IPS DF 19.7 (cell line): Measurements from ENCODE around the gene SKOR1.
A peak's percentile ranks its signal among the peaks of the same experiment; 100 is the strongest.

Source experiments
- DNase-seq: peaks from one replicate; pipeline ENCODE4 v3.0.0-alpha.2; 2013; ENCODE audit warnings: low read depth, low spot score

Gene SKOR1

DNA sequence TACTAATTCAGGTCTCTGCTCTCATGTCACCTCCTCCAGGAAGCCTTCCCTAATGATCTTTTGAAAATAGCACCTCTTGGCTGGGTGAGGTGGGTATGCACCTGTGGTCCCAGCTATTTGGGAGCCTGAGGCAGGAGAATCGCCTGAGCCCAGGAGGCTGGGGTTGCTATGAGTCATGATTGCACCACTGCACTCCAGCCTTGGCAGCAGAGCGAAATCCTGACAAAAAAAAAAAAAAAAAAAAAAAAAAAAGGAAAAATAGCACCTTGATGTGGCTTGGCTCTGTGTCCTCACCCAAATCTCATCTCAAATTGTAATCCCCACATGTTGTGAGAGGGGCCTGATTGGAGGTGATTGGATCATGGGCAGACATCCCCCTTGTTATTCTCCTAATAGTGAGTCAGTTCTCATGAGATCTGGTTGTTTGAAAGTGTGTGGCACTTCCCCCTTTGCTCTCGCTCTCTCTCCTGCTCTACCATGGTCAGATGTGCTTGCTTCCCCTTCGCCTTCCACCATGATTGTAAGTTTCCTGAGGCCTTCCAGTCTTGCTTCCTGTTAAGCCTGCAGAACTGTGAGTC is 25.8 kb downstream of the SKOR1 start:
- DNase-seq, result no peak

DNA sequence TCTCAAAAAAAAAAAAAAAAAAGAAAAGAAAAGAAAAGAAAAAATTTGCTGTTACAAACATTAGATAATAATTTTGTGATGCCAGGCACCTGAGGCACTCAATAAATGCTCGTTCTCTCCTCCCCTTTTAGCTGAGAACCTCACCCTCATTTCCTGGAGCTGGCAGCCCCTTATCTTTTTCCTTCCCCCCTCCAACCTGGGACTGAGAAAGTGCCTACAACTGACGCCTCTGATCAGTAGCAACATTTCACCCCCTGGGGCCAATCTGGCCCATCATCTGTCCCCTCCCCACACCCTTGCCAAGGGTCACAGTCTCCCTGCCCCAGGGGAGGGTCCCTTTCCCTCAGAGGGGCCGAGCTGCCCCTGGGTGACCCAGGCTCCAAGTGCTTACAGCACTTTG is 27.1 kb downstream of the SKOR1 start:
- no peak for DNase-seq

DNA sequence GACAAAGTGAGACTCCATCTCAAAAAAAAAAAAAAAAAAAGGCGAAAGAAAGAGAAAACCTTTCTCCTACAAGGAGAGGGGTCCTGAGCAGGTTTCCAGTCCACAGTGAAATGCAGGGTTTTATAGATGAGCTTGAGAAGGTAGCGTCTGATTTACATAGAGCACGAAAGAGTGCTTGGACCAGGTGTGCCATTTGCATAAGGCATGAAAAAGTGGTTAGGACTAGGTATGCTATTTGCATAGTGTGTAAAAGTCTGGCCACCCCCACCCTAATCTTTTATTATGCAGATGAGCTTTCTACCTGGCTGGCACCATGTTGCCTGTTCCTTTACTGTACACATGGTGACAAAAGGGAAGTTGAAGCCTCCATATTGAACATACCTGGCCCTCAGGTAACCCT is 28.1 kb downstream of the SKOR1 start:
- DNase-seq, result no peak

DNA sequence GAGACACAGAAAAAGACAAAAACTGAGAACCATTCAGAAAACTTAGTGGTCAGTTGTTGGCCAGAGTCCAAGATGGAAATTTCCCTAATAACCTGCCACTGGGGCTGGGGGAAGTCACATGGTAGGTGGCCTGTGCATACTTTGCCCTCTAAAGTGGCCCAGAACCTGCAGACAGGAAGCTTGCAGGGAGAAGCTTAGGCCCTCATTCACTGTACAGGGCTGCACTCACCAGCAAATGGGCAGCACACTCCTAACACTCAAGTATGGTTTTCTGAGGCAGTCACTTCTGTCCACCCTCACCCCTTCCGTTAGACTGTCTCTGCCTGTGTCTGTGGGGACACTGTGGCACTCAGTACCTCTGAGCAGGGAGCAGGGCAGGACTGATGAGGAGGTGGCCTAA is 29.0 kb downstream of the SKOR1 start:
- DNase-seq, result no peak

DNA sequence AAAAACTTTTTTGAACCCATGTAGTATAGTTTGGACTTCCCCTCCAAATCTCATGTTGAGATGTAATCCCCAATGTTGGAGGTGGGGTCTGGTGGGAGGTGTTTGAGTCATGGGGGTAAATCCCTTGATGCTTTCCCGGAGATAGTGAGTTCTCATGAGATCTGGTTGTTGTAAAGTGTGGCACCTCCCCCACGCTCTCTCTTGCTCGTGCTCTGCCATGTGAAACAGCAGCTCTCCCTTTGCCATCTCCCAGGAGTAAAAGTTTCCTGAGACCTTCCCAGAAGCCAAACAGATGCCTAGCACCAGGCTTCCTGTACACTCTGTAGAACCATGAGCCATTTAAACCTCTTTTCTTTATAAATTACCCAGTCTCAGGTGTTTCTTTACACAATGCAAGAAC is 30.5 kb downstream of the SKOR1 start:
- DNase-seq, result no peak

DNA sequence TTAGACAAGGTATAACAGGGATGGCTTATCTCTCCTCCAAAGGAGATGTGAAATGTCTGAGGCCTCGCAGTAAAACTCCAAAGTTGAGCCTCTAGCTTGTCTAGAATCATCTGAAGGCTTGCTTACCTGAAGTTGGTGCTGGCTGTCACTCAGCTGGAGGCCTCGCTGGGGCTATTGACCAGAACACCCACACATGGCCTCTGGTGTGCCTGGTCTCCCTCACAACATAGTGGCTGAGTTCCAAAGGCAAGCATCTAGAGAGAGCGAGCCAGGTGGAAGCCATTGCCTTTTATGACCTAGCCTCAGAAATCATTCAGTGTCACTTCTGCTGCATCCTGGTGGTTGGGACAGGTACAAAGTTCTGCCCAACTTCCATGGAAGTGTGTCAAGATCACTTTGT is 31.9 kb downstream of the SKOR1 start:
- DNase-seq, result no peak

DNA sequence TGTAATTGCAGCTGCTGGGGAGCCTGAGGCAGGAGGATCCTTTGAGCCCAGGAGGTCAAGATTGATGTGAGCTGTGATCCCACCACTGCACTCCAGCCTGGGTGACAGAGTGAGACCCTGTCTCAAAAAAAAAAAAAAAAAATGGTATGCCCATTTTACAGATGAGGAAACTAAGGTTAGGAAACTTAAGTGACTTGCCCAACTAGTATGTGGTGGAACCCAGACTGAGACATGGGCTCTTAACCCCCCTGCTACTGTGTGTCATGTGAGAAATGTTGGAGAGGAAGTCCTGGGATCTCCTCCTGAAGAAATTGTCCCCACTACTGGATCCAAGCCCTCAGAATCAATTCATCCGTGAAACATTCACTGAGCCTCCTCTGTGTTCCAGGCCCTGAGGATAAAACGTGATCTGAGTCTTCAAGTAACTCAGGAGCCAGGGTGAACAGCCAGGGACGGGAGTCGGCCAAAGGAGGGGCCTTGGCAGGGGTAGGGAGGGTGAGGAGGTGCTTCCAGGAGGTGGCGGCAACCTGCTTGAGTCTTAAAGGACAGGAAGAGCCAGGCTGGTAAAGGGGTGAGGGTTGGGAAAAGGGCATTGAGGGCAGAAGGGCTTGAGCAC is 34.1 kb downstream of the SKOR1 start:
- DNase-seq, result no peak

DNA sequence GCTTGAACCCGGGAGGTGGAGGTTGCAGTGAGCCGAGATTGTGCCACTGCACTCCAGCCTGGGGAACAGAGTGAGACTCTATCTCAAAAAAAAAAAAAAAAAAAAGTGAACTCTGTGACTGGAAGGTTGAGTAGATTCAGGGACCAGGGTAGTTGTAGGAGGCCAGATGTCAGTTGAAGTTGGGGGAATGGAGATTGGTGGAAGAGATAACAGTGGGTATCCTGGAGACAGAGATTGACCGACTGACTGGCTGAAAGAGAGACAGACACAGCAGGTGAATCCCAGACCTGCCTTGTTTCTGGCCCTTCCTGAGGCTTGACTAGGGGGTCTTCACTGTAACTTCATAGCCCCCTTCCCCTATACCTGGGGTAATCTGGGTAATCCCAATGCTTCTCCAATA is 36.7 kb downstream of the SKOR1 start:
- no peak for DNase-seq

DNA sequence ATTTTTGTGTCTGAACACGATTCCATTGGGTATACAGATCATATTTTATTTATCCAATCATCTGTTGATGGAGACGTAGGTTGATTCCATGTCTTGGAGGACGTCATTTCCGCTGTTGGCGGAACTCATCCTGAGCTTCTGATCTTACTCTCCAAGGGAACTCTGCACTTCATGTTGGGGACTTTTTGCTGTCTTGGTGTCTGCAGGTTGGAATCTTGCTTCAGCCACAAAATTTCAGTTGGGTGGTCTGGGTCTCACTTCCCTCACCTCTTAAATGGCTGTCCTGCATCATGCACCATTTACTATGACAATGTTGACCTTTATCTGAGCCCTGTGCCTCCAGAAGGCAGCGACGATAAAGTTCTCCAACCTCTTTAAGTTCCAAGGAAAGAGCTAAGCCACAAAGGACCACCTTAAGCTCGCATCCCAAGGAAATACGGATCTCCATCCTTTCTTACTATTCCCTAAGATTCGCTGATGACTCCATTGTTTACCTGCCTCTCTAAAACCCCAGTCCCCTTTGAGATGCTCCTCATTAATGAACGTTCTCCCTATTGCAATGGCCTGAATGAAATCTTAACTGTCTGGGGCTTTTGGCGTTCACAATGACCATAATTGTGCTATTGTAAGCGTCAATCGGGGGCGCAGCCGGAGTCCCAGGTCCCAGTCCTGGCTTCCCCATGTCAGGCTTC is 37.6 kb downstream of the SKOR1 start:
- DNase-seq, result no peak

DNA sequence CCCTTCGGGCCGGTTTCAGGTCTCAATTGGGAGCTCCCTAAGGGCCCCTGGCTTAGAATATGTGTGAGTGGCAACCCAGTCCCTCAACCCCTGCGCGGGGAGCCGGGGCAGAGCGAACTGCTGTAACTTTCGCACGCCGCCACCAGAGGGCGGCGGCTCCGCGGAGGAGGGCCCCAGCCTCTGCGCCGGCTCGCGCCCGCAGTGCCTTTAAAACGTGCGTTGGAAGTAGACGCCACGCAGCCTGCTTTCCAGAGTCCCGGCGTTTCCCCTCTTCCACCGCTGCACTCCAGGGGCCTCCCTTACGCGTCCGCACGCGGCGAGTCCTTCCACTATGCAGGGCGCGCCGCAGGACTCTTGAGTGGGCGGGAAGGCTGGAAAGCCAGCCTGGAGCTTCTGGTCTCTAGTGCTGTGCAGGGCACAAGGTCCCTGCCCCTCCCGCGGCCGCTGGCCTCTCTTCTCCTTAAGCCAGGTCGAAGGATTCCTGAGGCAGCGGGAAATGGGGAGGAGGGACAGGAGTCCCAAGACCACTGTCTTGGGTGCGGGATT is 38.2 kb downstream of the SKOR1 start:
- peak; percentile 40 for DNase-seq

DNA sequence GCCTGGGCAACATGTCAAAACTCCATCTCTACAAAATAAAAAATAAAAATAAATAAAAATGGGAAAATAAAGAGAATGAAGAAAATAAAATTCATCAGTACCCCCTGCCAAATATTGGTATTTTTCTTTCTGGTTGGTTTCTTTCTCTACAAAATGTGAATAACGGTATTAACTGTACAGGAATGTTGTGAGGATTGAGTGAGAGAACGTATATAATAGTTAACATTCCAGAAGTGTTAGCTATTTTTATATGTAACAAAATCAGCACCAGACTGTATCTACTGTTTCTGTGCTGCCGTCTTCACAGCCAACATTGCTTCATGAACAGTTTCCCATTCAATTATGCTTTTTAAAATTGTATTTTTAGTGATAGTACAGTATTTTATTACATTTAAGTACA is 40.0 kb downstream of the SKOR1 start:
- DNase-seq, result no peak

DNA sequence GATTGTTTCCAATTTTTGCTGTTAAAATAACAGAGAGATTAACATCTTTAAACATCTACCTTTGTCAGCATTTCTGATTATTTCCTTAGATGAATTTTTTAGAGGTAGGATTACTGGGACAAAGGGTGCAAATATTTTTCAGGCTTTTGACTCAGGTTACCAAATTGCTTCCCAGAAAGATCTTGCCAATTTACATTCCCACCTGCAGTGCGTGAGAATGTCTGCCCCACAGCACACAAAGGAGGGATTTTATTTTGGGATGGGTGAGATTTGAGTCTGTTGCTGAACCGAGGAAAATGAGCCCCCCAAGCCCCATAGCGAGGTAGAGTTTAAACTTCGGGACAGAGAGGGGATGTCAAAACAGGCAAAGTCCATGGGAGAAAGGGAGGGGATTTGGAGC is 40.5 kb downstream of the SKOR1 start:
- DNase-seq, result no peak

DNA sequence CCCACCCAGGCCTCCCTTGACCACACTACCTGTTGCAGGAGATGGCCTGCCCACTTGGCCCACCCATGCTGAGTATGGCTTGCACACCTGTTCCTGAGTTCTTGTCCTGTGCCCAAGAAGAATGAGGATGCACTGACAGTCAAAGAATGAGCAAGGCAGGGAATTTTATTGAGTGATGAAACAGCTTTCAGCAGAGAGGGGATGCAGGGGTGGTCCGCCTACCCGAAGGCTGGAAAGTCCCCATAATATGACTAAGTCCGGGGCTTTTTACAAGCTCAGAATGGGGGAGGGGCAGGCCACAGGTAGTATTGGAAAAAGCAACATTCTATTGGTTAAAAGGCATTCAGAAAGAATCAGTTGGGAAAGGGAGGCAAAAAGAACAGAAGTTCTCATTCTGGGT is 44.4 kb downstream of the SKOR1 start:
- no peak for DNase-seq

DNA sequence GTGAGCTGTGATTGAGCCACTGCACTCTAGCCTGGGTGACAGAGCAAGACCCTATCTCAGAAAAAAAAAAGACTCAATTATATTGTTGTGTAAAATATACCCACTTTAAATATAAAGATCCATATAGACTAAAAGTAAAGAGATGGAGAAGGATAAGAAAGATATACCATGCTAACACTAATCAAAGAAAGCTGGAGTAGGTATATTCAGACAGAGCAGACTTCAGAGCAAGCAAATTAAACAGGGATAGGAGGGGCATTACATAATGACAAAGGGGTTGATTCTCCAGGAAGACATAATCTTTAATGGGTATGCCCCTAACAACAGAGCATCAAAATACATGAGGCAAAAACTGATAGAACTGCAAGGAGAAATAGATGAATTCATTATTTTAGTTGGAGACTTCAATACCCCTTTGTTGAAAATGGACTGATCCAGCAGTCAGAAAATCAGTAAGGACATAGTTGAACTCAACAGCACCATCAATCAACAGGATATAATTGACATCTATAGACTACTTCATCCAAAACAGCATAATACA is 45.6 kb downstream of the SKOR1 start:
- DNase-seq, result no peak

DNA sequence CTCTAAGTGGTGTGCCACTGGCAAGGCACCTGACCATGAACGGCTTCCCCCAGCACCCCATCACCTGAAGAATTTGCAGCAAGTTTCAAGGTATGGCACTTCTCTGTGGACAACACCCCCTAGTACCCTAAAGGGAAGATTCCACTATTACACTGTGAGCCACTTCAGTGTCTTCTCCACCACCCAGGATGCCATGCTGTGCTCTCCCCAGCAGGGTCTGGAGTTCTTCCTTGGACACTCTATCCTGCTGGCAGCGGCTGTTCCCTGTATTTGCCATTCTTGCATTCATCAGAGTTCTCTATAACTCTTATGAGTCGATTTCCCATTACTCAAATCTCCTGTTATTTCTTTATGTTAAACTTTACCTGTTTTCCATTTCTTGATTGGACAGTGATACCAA is 48.5 kb downstream of the SKOR1 start:
- no peak for DNase-seq

DNA sequence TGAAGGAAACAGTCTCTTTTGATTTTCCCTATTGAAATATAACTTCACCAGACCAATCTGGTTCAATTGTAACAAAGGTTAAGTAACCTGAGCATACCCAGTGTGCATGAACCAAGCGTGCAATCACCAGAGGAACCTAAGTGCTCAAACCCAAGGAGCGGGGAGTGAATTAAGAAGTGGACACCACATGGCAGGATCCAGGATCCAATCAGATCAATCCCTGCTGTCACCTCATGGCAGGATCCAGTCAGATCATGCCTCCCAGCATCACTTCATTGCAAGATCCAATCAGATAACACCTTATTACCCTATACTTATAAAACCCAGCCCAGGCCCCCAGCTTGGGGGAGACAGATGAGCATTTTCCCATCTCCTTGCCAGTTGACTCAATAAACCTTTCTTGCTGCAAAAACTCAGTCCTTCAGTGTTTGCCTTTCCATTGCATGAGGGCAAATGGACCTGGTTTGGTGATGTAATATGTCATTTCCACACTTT is 53.5 kb downstream of the SKOR1 start:
- no peak for DNase-seq

DNA sequence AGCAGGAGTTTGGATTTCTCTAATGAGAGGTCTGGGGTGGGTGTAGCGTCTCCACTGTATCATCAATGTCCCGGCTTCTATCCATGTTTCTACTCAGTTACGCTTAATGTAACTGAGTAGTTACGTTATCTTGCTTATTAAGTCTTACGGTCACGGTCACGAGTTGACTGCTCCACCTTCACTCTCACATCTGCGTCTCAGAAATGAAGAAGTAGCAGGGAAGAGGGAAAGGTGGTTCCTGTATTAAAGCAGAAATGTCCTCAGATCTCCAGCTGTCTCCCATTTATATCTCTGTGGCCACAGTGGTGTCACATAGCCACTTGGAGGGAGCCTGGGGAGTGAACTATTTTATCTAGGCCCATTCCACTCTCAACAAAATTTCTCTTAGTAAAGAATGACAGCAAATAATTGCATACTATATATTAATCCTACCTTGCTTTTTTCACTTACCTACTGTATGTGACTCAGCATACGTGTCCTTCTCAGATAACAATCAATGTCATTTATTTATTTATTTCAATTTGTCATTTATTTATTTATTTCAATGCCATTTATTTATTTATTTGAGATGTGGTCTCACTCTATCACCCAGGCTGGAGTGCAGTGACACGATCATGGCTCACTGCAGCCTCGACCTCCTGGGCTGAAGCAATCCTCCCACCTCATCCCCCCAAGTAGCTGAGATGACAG is 54.3 kb downstream of the SKOR1 start:
- no peak for DNase-seq

DNA sequence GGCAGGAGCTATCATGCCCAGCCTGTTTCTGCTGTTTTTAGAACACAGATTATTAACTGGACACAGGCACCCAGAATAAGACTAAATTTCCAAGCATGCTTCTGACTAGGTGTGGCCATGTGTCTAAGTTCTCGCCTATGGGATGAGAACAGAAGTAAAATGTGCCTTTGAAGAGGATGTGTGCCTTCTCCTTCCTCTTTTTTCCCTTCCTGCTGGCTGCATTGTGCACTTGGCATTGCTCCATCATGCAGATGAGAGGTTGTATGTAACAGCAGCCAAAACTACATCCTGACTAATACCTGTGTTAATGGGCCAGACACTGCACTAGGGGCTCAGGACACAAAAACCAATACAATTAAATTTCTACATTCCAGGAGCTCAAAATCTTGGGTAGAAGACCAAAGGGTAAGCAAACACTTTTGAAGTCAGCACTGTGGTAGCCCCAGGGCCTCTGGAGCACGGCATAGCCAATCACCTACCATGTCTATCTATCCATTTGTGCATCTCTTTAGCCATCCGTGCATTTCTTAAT is 55.4 kb downstream of the SKOR1 start:
- no peak for DNase-seq

DNA sequence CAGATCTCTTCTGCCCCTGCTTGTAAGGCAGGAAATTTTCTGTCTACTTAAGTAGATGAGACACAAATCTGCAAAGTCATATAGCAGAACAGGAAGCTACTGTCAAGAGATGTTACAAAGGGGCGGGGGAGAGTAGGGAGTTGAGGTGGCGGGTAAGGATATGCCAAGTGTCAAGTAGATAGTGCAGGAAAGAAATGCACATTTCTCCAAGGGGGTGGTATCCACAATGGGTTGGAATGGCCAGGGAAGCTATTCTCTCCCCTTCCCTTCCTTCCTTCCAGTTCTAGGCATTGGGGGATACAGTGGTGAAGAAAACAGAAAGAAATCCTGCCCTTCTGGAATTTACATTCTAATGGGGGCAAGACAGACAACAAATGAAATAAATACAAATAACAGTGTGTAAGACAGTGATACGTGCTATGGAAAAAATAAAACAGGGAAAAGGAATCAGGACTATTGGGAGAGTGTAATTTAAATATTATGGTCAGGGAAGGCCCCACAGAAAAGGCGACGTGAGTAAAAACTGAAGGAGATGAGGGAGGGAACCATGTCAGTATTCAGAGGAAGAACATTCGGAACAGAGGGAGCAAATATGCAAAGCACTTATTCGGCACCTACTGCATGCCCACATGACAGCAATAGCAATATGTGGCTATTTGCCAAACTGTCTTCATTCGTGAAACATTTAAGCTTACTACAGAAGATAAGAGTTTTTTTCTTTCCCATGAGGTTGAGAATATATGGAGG is 57.4 kb downstream of the SKOR1 start:
- DNase-seq, result no peak

DNA sequence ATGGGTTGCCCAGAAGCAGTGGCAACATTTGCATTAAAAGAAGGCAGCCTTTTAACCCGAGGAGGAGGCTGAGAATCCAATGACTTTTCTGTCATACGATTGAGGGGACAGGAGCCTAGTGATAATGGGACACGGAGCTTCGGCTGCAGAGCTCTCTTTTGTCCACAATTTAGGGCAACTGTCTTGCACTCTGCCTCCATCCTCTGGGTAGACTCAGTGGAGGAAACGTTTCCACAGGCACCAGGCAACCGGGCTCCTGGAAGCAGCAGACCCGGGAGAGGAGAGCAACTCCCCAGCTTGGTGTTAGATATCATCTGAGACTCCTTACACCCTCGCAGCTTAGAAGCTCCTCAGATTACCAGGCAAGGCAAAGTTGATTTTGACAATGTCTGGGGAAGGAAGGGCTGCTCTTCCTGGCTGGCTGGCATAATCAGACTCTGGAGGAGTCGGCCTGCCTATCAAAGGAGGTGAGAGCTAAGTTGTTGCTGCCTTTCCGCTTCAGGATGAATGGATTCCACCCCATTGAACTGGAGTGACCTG is 58.0 kb downstream of the SKOR1 start:
- DNase-seq, result no peak

DNA sequence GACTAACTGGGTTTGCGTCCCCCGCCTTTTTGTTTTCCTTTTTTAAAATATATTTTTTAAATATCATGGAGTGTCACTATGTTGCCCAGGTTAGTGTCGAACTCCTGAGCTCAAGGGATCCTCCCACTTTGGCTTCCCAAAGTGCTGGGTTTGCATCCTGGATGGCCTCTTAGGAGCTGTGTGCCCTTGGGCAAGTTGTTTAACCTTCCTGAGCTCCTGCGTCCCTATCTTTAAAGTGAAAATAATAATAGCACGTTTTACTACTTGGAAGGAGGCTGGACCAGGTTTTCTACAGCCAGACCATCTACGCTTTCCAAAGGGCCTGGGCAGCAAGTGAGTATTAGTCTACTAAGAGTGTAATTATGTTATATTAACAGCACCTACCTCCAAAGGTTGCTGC is 58.7 kb downstream of the SKOR1 start:
- no peak for DNase-seq
